Hepatocyte (in vitro differentiated cells): ENCODE results near the gene NFIL3. TPM values are rescaled to one million over a fixed set of nuclear protein-coding genes. Genes with fewer than 3 reads are reported as not detected.

Experiments used
- DNase-seq: peaks from one replicate; pipeline ENCODE4 v3.0.0-alpha.2; 2016; ENCODE audit warnings: low spot score
- H2AFZ ChIP-seq: fragments of 200-600 bp; sonication (generic); 2 replicates; pipeline ENCODE4 v1.6.0; 2016; ENCODE audit warnings: antibody characterized with exemption, mild to moderate bottlenecking
- H3K27ac ChIP-seq: fragments of 200-600 bp; sonication (generic); 2 replicates; pipeline ENCODE4 v1.5.1; 2016; ENCODE audit warnings: mild to moderate bottlenecking
- H3K27me3 ChIP-seq: fragments of 200-600 bp; sonication (generic); 2 replicates; pipeline ENCODE4 v1.6.1; 2016
- H3K36me3 ChIP-seq: fragments of 200-600 bp; sonication (generic); replicated peaks from 2 replicates; pipeline ENCODE4 v1.5.1; 2016; ENCODE audit warnings: low read depth; ENCODE audit not compliant: insufficient read depth
- H3K4me1 ChIP-seq: fragments of 200-600 bp; sonication (generic); 2 replicates; pipeline ENCODE4 v1.5.1; 2016; ENCODE audit warnings: mild to moderate bottlenecking, moderate library complexity; ENCODE audit not compliant: insufficient read depth
- H3K4me2 ChIP-seq: fragments of 200-600 bp; sonication (generic); 2 replicates; pipeline ENCODE4 v1.6.0; 2016
- H3K4me3 ChIP-seq: fragments of 200-600 bp; sonication (generic); 2 replicates; pipeline ENCODE4 v1.5.1; 2016; ENCODE audit warnings: mild to moderate bottlenecking
- H3K79me2 ChIP-seq: fragments of 200-600 bp; sonication (generic); 2 replicates; pipeline ENCODE4 v1.6.0; 2017; ENCODE audit warnings: mild to moderate bottlenecking
- H3K9me2 ChIP-seq: fragments of 200-600 bp; sonication (generic); replicated peaks from 2 replicates; pipeline ENCODE4 v1.6.0; 2017; ENCODE audit warnings: mild to moderate bottlenecking; ENCODE audit not compliant: insufficient read depth
- H3K9me3 ChIP-seq: fragments of 200-600 bp; sonication (generic); 2 replicates; pipeline ENCODE4 v1.5.1; 2016; ENCODE audit warnings: low read depth, mild to moderate bottlenecking
- H4K20me1 ChIP-seq: fragments of 200-600 bp; sonication (generic); 2 replicates; pipeline ENCODE4 v1.6.0; 2016; ENCODE audit warnings: mild to moderate bottlenecking; ENCODE audit not compliant: insufficient read depth, poor library complexity, severe bottlenecking
- CTCF ChIP-seq: fragments of 200-600 bp; sonication (generic); IDR thresholded peaks from 2 replicates; pipeline ENCODE4 v1.5.1; 2016; ENCODE audit warnings: antibody characterized with exemption, mild to moderate bottlenecking; ENCODE audit not compliant: poor library complexity
- EZH2 ChIP-seq: fragments of 200-600 bp; sonication (generic); IDR thresholded peaks from 2 replicates; pipeline ENCODE4 v1.6.1; 2016; ENCODE audit warnings: antibody characterized with exemption, mild to moderate bottlenecking, borderline replicate concordance
- EZH2phosphoT487 ChIP-seq: fragments of 200-600 bp; sonication (generic); IDR thresholded peaks from one replicate; pipeline ENCODE4 v1.6.1; 2018; ENCODE audit warnings: antibody characterized with exemption, mild to moderate bottlenecking, low read depth, moderate library complexity; ENCODE audit not compliant: unreplicated experiment, severe bottlenecking
- WGBS: methylation state at CpG from one replicate; pipeline ENCODE4 v1.1.6; 2016; ENCODE audit warnings: low lambda C conversion rate; ENCODE audit errors: missing lambda C conversion rate; 5-methylcytosine and 5-hydroxymethylcytosine counted together
- polyA plus RNA-seq: library from polyadenylated mRNA; unstranded; fragments of >200 nt; fragmentation: Nextera tagmentation; extraction: Ambion mirVana; gene quantifications from 2 replicates; pipeline ENCODE4 v1.2.1, GENCODE V29; 2016
- total RNA-seq: library from RNA; depleted of rRNA; stranded (reverse); fragments of >200 nt; gene quantifications from 2 replicates; pipeline ENCODE4 v1.2.3, GENCODE V29; 2014

Gene NFIL3
- total and polyA plus RNA-seq, 2 experiments from 2014 or later = 69.6 to 99.6 TPM

GRCh38 chr9:91421128-91421765, 2.4 kb downstream of the NFIL3 start:
- H3K9me3 ChIP-seq = no peaks in the 10 kb centered on the region
- H4K20me1 ChIP-seq = peaks cover 50% of the 10 kb centered on the region
- peaks cover 36% of the 10 kb centered on the region for H3K4me1 ChIP-seq
- H2AFZ ChIP-seq = no peak overlapping the region
- peak overlapping the region; percentile 98 for H3K27ac ChIP-seq
- H3K27me3 ChIP-seq = no peaks in the 10 kb centered on the region
- peak; percentile 78 for DNase-seq
- TF ChIP-seq EZH2phosphoT487 (no peak), EZH2 (no peak), CTCF (peak; percentile 55)
- peak overlapping the region; percentile 90 for H3K4me3 ChIP-seq
- H3K79me2 ChIP-seq = peaks cover 68% of the 10 kb centered on the region
- no peaks in the 10 kb centered on the region for H3K9me2 ChIP-seq
- H3K4me2 ChIP-seq = peak overlapping the region; percentile 74
- under 1% methylated on average over 45 of the region's 69 CpGs for WGBS
- H3K36me3 ChIP-seq = no peaks in the 10 kb centered on the region

- H2AFZ ChIP-seq = no peak overlapping the region
- peak overlapping the region; percentile 74 for H3K4me2 ChIP-seq
- H3K79me2 ChIP-seq = peaks cover 75% of the 10 kb centered on the region
- H3K27ac ChIP-seq = peak overlapping the region; percentile 98
- no peaks in the 10 kb centered on the region for H3K36me3 ChIP-seq
- WGBS = 42% methylated on average over 16 of the region's 16 CpGs
- H3K27me3 ChIP-seq = no peaks in the 10 kb centered on the region
- DNase-seq = no peak
- TF ChIP-seq EZH2 = no peak
- no peaks in the 10 kb centered on the region for H3K9me3 ChIP-seq
- H3K9me2 ChIP-seq = no peaks in the 10 kb centered on the region
- peak overlapping the region; percentile 90 for H3K4me3 ChIP-seq
- H3K4me1 ChIP-seq = peaks cover 36% of the 10 kb centered on the region
- peaks cover 57% of the 10 kb centered on the region for H4K20me1 ChIP-seq
Observed at GRCh38 chr9:91420501-91421127, 3.0 kb downstream of the NFIL3 start.

- Histone ChIP-seq H3K27me3 (no peaks in the 10 kb centered on the region), H4K20me1 (peaks cover 68% of the 10 kb centered on the region), H3K4me2 (peak overlapping the region; percentile 74), H2AFZ (no peak overlapping the region), H3K36me3 (no peaks in the 10 kb centered on the region), H3K27ac (peak overlapping the region; percentile 98), H3K79me2 (peaks cover 86% of the 10 kb centered on the region), H3K9me2 (no peaks in the 10 kb centered on the region), H3K4me1 (peaks cover 36% of the 10 kb centered on the region), H3K9me3 (no peaks in the 10 kb centered on the region), H3K4me3 (peak overlapping the region; percentile 90)
- whole genome bisulfite sequencing = 56% methylated on average over 10 of the region's 10 CpGs
- TF ChIP-seq EZH2phosphoT487 = no peak
- TF ChIP-seq EZH2 = no peak
- no peak for TF ChIP-seq CTCF
- peak; percentile 83 for DNase-seq
Observed at GRCh38 chr9:91419222-91420191, 4.1 kb downstream of the NFIL3 start.

GRCh38 chr9:91418215-91418610, 5.4 kb downstream of the NFIL3 start:
- Histone ChIP-seq H3K27ac (peak overlapping the region; percentile 62), H3K4me2 (peak overlapping the region; percentile 74)

More at GRCh38 chr9:91418215-91418610, 5.4 kb downstream of the NFIL3 start:
- TF ChIP-seq EZH2 (no peak), EZH2phosphoT487 (no peak), CTCF (no peak)
- peaks cover 36% of the 10 kb centered on the region for H3K4me1 ChIP-seq
- H3K9me2 ChIP-seq = no peaks in the 10 kb centered on the region
- no peaks in the 10 kb centered on the region for H3K36me3 ChIP-seq
- H2AFZ ChIP-seq = no peak overlapping the region
- DNase-seq = no peak
- H3K79me2 ChIP-seq = peaks cover 98% of the 10 kb centered on the region
- H3K4me3 ChIP-seq = no peak overlapping the region
- H4K20me1 ChIP-seq = peaks cover 81% of the 10 kb centered on the region
- no peaks in the 10 kb centered on the region for H3K9me3 ChIP-seq
- H3K27me3 ChIP-seq = no peaks in the 10 kb centered on the region
